ENCODE measurements around the gene KIT.
"Not testable (repeated sequence)": the region's sequence is repeated elsewhere in the genome, so short reads cannot be mapped to it uniquely, and the experiment has no call there.

Gene KIT

GRCh38 chr4:54657551-54658251 is at the start of gene KIT:
TSS of gene KIT (plus strand) at chr4:54657957. CDS start at chr4:54658015, 58 bp downstream.
- peak; percentile 52 for DNase-seq

DNA sequence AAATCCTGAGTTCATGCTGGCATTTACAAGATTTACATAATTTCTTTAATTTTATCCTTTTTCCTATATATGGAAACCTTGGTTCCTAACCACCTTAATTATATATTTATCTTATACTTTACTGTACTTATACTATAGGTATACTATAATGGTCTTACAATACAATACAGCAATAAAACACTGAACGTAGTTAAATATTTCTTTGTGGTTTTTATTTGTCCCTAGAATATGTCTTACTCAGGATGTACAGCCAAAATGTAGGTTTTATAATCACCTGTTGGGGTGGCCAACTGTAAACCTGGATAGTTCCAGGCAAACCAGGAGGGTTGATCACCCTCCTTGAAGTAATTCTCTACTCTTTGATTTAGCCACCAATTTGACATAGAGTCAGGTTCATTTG is 48.4 kb upstream of the KIT start:
- no peak for DNase-seq

GRCh38 chr4:54614149-54614548 is 43.6 kb upstream of the KIT start:
- DNase-seq: no peak

DNA sequence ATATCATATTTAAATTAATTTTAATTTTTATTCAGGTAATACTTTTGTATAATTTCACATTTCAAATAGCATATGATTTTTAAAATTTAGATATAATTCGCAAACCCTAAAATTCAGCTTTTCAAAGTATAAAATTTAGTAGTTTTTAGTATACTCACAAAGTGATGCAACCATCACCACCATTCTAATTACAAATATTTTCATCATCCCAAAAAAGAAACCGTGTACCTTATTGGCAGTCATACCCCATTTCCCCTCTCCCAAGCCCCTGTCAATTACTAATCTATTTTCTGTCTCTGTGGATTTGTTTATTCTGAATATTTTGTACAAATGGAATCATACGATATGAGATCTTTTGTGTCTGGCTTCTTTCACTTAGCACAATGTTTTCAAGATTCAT is 37.0 kb upstream of the KIT start:
- no peak for DNase-seq

DNA sequence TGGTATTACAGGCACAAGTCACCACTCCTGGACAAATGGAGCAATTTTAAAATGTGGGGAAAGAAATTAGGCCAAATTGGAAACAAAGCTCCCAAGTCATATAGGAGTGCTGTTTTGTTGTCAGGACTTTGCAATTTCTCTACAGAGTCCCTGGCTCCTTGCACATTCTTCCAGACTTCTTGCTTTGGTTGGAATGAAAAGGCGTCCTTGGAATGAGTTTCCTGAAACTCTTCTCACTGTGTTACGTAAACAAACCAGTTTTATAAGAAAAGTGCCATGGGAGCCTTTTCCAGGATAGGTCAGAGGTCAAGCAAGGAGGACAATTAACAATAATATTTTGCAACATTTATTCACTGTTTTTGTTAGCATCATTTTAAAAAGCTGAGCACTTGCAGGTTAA is 32.4 kb upstream of the KIT start:
- DNase-seq: no peak

GRCh38 chr4:54626113-54626512 is 31.6 kb upstream of the KIT start:
- DNase-seq: no peak

GRCh38 chr4:54632537-54632936 is 25.2 kb upstream of the KIT start:
- DNase-seq: no peak

GRCh38 chr4:54633102-54633740 is 24.5 kb upstream of the KIT start:
- not testable (repeated sequence) for DNase-seq

GRCh38 chr4:54635318-54635717 is 22.4 kb upstream of the KIT start:
- no peak for DNase-seq

DNA sequence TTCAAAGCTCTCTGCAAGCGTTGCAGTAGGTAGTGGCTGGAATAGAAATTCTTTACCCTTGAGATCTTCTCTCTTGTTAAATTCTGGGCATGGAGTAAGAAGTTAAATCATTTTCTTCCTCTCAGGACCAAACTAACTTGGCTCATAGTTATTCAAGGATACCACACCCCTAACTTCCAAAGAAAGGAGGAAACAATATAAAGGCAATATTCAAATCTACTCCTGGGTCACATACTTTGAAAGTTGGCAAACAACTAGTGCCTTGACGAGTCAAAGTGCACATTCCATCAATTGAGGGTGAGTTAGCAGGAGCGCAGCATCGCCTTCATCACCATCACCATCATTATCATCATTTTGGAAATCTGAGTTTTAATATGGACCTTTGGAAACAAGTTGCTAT is 20.4 kb upstream of the KIT start:
- no peak for DNase-seq

GRCh38 chr4:54641101-54641500 is 16.7 kb upstream of the KIT start:
- DNase-seq: not testable (repeated sequence)

GRCh38 chr4:54643172-54643571 is 14.6 kb upstream of the KIT start:
- no peak for DNase-seq

DNA sequence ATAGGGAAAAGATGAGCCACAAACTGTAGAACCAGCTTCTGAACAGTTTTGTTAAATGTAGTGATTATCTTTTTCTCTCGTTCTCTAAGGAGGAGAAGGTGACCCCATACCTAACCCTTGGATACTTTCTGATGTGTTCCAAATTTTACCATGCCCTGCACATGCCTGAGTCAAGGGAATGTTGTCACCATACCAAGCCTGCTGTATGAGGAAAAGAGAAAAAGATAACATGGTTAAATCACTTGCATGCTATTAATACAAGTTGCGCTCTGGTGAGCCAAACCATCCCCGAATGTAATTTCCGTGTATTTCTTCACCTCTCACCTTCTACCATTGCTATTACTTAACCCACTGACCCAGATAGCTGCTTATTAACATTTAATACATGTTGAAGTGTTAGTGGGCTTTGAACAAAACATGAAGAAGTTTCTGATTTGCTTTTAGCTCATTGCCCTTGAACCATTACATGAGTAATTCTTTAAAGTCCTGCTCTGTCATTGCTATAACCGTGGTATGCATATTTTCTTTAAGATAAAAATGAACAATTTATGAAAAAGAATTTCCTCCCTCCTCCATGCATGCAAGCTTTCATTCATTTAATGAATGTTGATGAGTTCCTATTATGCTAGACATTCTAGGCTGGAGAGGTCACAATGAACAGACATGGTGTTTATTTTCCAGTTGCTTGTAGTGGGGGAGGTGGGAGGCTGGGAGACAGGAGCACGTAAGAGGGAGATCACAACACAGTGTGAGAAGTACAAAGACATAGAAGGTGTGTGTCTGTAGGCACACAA is 13.6 kb upstream of the KIT start:
- no peak for DNase-seq

DNA sequence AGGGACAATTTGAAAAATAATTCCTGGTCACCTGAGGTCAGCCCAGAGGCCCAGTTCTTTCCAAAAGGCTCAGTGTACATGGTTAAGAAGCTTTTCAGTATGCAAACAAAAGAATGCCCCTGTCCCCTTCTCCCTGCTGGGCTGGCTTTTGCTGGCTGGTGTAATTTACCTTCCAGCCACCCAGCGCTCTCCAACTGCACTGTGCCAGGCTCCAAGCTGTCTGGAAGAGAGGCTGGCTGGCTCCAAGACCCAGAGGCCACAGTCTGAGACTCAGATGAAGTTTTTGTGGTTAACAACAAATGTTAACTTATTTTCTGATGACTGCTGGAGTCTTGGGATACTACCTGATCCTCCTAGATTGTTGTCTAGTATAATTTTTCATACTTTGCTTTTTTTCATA is 11.9 kb upstream of the KIT start:
- DNase-seq: no peak

GRCh38 chr4:54647070-54647469 is 10.7 kb upstream of the KIT start:
- DNase-seq: no peak

GRCh38 chr4:54651050-54651449 is 6.7 kb upstream of the KIT start:
- DNase-seq: no peak

GRCh38 chr4:54654753-54655152 is 3.0 kb upstream of the KIT start:
- no peak for DNase-seq

GRCh38 chr4:54657185-54657550 is 589 bp upstream of the KIT start:
- no peak for DNase-seq

- DNase-seq: peak; percentile 27
These were observed 716 bp downstream of the KIT start for GRCh38 chr4:54658252-54659093.

GRCh38 chr4:54659313-54659712 is 1.6 kb downstream of the KIT start:
- peak; percentile 6 for DNase-seq

DNA sequence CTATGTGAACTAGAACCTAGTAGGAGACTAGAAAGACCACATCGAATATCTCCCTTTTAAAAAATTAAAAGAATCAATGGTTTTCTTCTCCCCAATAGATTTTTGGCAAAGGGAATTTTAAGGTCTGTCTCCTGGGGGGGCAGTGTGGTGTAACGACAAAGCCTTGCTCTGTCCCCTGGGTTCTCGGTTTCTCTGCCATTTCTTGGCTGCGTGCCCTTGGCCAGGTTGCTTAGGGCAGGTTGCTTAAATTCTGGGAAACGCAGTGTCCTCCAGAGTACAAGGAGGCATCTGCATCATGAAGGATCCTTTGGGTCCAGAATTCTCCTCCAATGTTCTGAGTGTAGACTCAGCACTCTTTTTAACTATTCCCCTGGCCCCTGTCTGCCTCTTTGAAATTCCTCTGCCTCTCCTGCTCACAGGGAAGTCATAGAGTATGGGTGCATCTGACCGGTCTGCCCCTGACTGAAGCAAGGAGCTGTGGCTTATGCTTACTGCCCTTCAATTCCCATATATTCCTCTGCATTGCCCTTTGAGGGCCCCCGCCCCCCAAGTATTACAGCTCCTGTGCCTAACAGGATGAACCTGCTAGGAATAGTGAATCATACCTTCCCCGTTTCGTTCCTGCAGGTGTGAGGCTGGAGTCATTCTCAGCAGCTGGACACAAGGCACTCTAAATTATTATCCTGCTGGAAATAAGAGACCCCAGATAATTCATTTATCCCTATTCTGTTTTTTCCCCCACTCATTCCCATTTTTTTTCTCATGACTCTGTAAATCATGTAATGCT is 2.2 kb downstream of the KIT start:
- DNase-seq: no peak

GRCh38 chr4:54660591-54660990 is 2.8 kb downstream of the KIT start:
- DNase-seq: no peak
